Stimulated activated CD8-positive, alpha-beta memory T cell treated with anti-CD3 and anti-CD28 coated beads, Interleukin-7, amount 100 ng/mL, for 4 hours (primary cell): ENCODE data around the gene DOCK7.
"Not testable (repeated sequence)": the region's sequence is repeated elsewhere in the genome, so short reads cannot be mapped to it uniquely, and the experiment has no call there.

Source experiments
- DNase-seq, 2 donors: peaks; one replicate each; pipeline ENCODE4 v3.0.0-alpha.2; 2020; ENCODE audit warnings: low read depth in 2 of 2

The DOCK7 gene

DNA sequence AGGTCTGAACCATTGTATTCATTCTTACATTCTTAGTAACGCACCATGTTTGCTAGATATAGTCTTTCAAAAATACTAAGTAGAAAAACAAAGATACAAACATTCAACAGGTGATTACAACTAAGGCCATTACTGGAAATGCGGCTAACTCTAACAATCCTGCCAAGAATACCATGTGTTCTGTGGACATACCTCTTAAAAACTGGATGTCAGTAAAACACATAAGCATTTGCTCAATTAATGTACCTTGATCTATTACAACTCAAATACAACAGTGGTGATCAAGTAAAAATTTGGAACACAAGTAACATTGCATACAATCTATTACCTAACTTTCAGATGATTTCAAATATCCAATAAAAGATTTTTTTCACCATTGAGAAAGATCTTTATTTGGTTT, 75.4 kb downstream of the DOCK7 start:
- DNase-seq = no peak

DNA sequence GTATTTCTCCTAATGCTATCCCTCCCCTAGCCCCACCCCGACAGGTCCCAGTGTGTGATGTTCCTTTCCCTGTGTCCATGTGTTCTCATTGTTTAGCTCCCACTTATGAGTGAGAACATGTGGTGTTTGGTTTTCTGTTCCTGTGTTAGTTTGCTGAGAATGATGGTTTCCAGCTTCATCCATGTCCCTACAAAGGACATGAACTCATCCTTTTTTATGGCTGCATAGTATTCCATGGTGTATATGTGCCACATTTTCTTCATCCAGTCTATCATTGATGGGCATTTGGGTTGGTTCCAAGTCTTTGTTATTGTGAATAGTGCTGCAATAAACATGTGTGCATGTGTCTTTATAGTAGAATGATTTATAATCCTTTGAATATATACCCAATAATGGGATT, 77.6 kb downstream of the DOCK7 start:
- DNase-seq = not testable (repeated sequence)

DNA sequence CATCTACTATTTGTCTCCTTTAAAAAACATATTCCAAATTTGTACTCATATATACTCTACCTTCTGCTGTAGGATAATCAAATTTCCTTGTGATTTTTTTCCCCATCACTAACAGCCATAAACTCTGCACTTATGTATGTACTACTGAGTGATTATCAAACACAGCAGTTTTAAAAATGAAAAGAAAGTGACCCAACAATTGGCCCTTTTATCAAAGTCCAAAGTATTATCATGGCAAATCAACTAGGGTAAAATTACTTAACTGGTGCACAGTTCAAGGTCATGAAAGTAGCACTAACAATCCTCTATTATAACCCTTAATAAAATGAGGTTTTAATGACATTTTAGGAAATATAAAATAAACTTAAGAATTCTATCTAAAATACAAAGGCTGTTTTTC, 79.3 kb downstream of the DOCK7 start:
- DNase-seq = no peak

DNA sequence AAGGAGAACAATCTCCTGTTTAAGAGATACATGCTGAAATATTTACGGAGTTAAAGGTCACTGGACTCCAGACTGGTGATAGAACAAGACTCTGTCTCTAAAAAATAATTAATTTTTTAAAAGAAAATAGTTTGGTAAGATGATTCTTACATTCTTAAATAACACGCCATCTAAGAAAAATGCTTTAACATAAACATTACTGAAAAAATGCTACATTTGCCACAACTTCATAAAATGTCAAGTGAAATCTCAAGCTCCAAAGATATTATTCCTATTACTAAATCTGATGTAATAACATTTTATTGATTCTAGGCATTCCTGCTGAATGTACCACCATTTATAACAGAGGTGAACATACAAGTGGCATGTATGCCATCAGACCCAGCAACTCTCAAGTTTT, 86.7 kb downstream of the DOCK7 start:
- DNase-seq = no peak

DNA sequence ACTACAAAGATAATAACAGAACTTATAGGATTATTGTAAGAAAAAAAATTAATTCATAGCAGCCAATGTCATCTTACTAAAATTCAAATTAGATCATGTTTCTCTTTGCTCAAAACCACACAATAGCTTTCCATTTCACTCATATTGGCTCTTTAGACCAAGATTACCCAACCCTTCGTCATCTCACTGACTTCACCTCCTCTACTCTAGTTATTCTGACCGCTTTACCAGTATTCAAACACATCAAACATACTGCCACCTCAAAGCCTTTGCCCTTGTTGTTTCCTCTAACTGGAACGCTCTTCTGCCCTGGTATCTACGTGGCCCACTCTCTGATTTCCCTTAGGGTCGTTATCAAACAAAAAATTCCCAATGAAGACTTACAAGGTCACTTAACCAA, 89.1 kb downstream of the DOCK7 start:
- DNase-seq = no peak

DNA sequence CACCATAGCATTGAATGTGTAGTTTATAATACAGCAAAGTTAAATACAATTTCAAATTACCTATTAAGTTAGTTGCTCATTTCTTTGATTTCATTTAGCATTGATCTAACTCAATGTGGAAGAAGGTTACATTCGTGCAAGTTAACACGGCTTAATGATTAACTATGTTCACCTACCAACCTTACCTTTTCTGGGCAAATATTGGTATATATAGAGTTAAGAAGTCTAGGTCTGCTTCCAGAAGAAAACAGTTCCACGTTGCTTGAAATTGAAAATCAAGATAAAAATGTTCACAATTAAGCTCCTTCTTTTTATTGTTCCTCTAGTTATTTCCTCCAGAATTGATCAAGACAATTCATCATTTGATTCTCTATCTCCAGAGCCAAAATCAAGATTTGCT, 90.9 kb downstream of the DOCK7 start, which contains the start of gene ANGPTL3:
Gene ANGPTL3, plus strand, starts transcription at position 240 of the 400 bp plus-strand sequence. Its CDS starts 47 bp downstream, at position 287.
- DNase-seq = no peak

DNA sequence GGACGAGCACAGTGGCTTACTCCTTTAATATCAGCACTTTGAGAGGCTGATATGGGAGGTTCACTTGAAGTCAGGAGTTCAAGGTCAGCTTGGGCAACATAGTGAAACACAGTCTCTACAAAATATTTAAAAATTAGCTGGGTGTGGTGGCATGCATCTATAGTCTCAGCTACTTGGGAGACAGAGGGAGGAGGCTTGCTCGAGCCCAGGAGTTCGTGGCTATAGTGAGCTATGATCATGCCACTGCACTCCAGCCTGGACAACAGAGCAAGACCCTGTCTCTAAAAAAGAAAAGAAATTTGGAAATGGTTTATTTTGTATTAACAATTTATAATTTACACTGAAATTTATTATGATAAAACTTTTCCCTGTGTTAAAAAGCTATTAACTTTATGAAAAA, 92.5 kb downstream of the DOCK7 start:
- DNase-seq = no peak

DNA sequence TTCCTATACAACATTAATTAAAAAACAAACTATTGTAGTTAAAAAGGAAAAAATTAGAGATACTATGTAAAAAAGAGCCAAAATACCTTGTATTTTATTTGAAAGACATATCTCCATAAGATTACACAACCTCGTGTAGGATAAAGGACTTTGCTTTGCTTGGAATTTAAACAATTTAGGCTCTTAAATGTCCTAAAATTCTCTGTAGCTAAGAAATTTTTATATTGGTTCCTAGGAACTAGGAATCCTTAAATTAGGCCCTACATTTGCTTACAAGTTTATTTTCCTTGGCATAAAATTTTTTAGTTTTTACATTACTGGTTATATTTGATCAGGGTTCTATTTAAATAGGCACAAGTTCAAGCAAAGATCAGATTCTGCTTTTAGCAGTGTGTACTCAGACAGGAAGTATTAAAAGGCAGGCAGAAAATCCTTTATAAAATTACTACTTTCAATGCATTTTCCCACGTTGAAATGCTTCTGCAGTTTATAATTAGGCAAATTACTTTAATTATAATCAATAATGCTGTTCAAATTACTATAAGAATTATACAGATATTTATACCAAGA, 94.3 kb downstream of the DOCK7 start:
- DNase-seq = no peak

DNA sequence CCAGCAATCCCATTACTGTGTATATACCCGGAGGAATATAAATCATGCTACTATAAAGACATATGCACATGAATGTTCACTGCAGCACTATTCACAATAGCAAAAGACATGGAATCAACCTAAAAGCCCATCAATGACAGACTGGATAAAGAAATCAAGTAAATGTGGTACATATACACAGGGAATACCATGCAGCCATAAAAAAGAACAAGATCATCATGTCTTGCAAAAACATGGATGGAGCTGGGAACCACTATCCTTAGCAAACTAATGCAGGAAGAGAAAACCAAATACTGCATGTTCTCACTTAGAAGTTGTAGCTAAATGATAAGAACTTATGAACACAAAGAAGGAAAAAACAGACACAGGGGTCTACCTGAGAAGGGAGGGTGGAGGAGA, 97.2 kb downstream of the DOCK7 start:
- DNase-seq = no peak

DNA sequence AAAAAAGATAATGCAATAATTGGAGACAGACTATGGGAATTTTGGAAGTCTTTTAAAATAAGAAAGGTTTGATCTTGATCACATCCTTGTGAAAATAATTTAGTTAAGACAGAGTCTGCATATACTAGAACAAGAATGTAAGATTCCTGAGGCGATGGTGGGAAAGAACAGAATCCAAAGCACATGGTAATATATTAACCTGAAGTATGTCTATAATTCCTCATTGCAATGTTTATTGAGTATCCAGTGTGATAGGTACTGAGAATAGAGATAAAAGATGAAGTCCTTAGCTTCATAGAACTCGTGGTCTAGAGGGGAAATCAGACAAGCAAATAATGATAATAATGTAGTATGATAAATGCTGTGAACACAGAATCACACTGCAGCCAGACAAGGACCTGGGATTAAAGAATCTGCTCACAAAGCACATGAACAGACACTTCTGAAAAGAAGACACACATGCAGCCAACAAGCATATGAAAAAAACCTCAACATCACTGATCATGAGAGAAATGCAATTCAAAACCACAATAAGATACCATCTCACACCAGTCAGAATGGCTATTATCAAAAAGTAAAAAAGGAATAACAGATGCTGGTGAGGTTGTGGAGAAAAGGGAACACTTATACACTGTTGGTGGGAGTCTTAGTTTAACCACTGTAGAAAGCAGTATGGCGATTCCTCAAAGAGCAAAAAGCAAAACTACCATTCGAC, 97.8 kb downstream of the DOCK7 start:
- no peak for DNase-seq

DNA sequence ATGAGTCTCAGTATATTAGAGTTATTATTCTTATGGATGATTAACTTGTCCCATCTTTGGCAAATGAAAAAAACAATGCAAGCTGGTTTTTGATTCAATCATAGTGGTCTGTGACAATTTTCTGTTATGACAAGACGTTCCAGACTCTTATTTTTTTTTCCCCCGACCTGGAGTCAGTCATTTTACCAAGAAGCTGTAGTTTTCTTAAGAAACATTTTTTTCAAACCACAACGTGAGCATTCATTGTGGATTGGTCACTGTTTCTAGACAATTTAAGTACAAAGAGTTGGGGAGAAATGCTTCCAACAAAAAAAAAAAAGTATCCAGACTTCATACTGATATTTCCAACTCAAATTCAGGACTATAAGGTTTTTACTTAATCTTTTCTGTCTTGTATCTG, 98.9 kb downstream of the DOCK7 start:
- DNase-seq = no peak

DNA sequence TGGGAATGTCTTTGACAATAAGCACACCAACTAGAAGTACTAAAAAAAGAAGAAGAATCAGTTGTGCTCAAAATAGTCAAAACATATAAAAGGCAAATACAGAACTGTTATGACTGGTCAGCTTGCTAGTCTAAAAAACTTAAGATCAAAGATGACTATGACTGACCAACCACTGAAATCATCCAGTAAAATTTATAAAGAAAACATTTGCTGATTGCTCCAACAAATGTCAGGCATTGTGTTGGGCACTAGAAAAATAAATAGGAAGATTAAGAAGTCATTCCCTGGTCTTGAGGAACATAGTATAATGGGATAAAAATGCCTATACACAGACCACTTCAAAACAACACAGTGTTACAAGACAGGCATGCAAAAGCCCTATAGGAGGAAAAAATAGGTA, 100.2 kb downstream of the DOCK7 start:
- no peak for DNase-seq

DNA sequence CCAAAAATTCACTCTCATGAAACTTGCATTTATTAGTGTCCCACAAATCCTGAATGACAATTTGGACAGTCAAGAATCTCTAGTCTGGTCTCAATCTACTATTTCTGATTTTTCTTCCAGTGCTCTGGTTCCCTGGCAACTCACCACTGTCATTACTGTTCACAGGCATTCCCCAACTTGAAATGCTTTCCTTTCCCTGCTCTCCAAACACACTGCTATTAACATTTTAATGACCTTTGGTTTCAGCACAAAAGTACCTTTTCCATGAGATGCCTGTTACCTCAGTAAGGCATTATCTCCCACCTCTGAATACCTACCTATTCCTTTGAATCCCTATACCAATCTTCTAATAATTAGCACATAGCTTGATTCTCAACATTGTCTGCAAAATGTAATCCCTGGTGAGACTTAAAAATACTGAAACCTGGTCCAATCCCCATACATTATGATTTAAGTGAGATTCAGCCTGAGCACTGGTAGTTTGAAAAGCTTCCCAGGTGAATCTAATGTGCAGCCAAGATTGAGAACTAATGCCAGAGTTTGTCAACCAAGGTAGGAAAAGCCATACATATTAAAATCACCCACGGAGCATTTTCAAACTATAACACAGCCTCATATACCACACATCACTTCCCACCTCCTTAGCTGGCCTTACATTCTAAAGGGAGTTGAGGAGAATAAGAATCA, 102.6 kb downstream of the DOCK7 start:
- DNase-seq = no peak

DNA sequence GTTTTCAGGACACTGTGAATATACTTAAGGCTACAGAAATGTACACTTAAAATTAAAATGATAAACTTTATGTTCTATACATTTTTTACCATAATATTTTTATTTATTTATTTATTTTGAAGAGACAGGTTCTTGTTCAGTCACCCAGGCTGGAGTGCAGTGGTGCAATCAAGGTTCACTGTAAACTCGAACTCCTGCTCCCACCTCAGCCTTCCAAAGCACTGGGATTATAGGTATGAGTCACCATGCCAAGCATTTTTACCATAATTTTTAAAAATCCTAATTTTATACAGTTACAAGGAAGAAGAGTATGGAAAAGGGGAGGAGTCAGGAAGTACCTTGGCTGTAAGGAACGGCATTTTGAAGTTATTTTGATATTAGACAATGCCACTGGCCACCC, 114.5 kb downstream of the DOCK7 start:
- no peak for DNase-seq

DNA sequence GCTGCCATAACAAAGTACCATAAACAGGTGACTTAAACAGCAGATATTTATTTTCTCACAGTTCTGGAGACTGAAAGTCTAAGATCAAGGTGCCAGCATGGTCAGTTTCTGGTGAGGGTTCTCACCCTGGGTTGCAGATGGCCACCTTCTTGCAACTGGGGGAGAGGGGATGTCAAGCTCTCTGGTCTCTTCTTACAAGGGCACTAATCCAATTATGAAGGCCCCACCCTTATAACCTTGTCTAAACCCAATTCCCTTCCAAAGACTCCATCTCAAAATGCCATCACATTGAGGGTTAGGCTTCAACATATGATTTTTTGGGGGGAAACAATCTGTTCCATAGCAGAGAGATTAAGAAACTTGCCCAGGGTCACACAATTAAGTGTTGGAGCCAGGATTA, 115.7 kb downstream of the DOCK7 start:
- no peak for DNase-seq

DNA sequence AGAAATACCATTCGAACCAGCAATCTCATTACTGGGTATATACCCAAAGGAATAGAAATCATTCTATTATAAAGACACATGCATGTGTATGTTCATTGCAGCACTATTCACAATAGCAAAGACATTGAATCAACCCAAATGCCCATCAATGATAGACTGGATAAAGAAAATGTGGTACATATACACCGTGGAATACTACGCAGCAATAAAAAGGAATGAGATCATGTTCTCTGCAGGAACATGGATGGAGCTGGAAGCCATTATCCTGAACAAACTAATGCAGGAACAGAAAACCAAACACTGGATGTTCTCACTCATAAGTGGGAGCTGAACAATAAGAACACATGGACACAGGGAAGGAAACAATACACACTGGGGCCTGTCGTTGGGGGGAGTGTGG, 116.7 kb downstream of the DOCK7 start:
- not testable (repeated sequence) for DNase-seq

DNA sequence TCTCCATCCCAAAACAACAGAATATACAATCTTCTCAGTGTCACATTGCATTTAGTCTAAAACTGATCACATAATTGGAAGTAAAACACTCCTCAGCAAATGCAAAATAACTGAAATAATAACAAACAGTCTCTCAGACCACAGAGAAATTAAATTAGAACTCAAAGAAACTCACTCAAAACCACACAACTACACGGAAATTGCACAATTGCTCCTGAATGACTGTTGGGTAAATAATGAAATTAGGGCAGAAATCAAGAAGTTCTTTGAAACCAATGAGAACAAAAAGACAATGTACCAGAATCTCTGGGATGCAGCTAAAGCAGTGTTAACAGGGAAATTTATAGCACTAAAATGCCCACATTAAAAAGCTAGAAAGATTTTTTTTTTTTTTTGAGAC, 120.3 kb downstream of the DOCK7 start:
- not testable (repeated sequence) for DNase-seq

DNA sequence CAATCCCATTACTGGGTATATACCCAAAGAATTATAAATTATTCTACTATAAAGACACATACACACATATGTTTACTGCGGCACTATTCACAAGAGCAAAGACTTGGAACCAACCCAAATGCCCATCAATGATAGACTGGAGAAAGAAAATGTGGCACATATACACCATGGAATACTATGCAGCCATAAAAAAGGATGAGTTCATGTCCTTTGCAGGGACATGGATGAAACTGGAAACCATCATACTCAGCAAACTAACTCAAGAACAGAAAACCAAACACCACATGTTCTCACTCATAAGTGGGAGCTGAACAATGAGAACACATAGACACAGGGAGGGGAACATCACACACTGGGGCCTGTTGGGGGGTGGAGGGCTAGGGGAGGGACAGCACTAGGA, 121.0 kb downstream of the DOCK7 start:
- not testable (repeated sequence) for DNase-seq

DNA sequence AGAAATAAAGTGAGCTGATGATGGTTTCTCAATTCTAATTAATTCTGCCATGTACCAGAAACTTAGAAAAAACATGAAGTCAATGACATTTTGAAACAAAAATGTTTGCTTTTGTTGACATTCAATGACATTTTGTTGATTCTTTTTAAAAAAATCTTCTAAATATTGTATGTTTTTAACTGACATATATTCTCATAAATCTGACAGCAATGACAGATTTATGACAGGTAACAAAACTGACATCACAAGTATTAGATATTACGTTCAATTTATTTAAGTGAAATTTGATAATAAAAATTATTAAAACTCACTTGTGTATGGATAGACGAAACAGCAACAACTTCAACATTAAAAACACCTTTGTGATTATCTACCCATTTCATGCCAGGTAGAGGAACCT, 126.9 kb downstream of the DOCK7 start:
- DNase-seq = no peak

DNA sequence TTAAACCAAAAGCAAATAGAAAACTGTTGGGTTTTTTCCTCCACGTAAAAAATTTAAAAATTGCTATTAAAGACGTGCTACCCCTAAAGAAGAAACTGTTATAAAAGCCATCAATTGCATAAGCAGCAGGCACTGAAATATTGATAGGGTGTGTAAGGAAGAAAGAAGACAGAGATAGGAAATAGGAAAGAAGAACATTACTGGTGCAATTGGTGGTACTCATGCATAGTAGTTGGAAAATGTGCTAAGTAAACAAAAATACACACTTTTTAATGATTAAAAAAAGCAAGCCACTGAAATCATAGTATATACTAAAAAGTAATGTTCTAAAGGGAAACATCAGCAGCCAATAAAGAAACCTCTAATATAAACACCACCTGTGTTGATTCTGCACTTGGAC, 143.6 kb downstream of the DOCK7 start:
- DNase-seq = no peak

DNA sequence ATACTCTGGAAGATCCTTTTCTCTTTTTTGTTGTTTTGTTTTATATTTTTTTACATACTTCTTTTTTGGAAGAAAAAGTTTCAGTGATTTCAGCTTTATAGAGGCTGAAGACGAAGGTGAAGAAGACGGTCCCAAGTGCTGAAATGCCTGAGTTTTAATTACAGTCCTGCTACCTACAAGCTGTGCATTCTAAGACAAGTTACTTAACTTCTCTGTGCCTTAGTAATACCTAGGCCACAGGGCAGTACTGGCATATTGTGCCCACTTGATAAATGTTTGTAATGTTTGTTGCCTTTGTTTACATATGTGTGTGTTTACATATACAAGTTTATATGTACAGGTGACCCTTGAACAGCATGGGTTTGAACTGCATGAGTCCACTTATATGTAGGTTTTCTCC, 147.1 kb downstream of the DOCK7 start:
- DNase-seq = no peak

DNA sequence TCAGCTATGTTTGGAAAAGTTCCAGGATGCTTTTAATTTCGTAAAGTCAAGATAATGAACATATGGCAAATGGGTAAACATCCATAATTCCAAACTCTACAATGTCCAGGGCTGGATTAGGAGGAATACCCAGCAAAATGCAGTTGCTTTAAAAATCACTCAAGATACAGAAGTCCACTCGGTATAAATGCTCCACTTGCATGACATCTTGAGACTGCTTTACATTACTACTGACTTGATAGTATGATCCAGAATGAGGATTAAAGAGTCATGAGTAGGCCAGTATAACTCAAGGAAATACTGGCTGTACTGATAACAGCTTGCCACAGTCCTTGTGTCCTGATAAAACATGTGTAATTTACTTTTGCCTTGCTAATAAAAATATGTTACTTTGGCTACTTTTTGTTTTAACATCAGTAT, 149.1 kb downstream of the DOCK7 start:
- DNase-seq = no peak

DNA sequence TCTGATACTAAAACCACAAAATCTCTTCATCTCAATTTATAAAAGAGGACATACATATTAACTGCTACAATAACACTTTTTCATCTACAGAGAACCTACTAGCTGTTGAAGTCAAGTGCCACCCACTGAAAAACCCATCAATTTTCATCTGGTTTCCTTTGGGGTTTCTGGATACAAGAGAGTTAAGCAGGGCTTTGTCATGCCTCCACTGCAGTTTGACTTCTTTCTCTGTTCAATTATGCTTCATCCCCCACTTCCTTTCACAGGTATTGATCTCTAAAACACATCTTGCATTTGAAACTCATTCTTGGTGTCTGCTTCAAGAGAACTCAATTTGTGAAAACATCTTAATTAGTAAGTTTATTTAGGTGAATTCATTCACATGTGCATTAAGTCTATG, 151.3 kb downstream of the DOCK7 start:
- DNase-seq = no peak
